ENCODE data around the gene IQCK. TPM values are rescaled to one million over a fixed set of nuclear protein-coding genes. Genes with fewer than 3 reads are reported as not detected.
A peak's percentile ranks its signal among the peaks of the same experiment; 100 is the strongest.

The IQCK gene
- total RNA-seq, 1 donor from 2014 or later = 19.2 TPM

GRCh38 chr16:19708296-19709205 is 9.5 kb upstream of the IQCK start:
- peaks cover 0 to 35% of the 10 kb centered on the region in 2 donors for H3K36me3 ChIP-seq
- peak overlapping the region; percentile 24 for H3K27ac ChIP-seq
- TF ChIP-seq POLR2A (IDR thresholded peaks at IDR 0.05) (no peak), POLR2AphosphoS5 (IDR thresholded peaks at IDR 0.05; ENCODE audit: insufficient read depth in 1 of 2, low read depth in 1 of 2) (no peak), CTCF (IDR thresholded peaks at IDR 0.05) (no peak)
- peaks cover 21% of the 10 kb centered on the region for H3K4me1 ChIP-seq
- no peaks in the 10 kb centered on the region for H3K9me3 ChIP-seq
- no peak for DNase-seq (ENCODE audit: extremely low spot score in 2 of 2)
- no peaks in the 10 kb centered on the region for H3K27me3 ChIP-seq
- intact Hi-C loops (cut with DNase I) = no loop called here
- no peak overlapping the region for H3K4me3 ChIP-seq

- intact Hi-C loops (cut with DNase I) = no loop called here
- no peak for DNase-seq (ENCODE audit: extremely low spot score in 2 of 2)
- Histone ChIP-seq H3K27me3 (no peaks in the 10 kb centered on the region), H3K4me1 (peaks cover 15% of the 10 kb centered on the region), H3K36me3 (peaks cover 0 to 43% of the 10 kb centered on the region in 2 donors), H3K9me3 (no peaks in the 10 kb centered on the region), H3K4me3 (no peak overlapping the region), H3K27ac (peak overlapping the region; percentile 24)
- no peak for TF ChIP-seq POLR2AphosphoS5 (IDR thresholded peaks at IDR 0.05; ENCODE audit: insufficient read depth in 1 of 2, low read depth in 1 of 2)
- TF ChIP-seq CTCF (IDR thresholded peaks at IDR 0.05) = no peak
- TF ChIP-seq POLR2A (IDR thresholded peaks at IDR 0.05) = no peak
These were observed 8.5 kb upstream of the IQCK start for GRCh38 chr16:19709381-19710136.

GRCh38 chr16:19710191-19710908 is 7.7 kb upstream of the IQCK start:
- H3K36me3 ChIP-seq = peaks cover 0 to 38% of the 10 kb centered on the region in 2 donors
- no peak for TF ChIP-seq POLR2AphosphoS5 (IDR thresholded peaks at IDR 0.05; ENCODE audit: insufficient read depth in 1 of 2, low read depth in 1 of 2)
- no peak for TF ChIP-seq POLR2A (IDR thresholded peaks at IDR 0.05)
- TF ChIP-seq CTCF (IDR thresholded peaks at IDR 0.05) = no peak
- intact Hi-C loops (cut with DNase I) = no loop called here
- DNase-seq (ENCODE audit: extremely low spot score in 2 of 2) = no peak
- H3K4me1 ChIP-seq = peaks cover 8% of the 10 kb centered on the region
- no peak overlapping the region for H3K4me3 ChIP-seq
- no peak overlapping the region for H3K27ac ChIP-seq
- H3K9me3 ChIP-seq = no peaks in the 10 kb centered on the region
- H3K27me3 ChIP-seq = no peaks in the 10 kb centered on the region

GRCh38 chr16:19710991-19711545 is 7.0 kb upstream of the IQCK start:
- TF ChIP-seq POLR2AphosphoS5 (IDR thresholded peaks at IDR 0.05; ENCODE audit: insufficient read depth in 1 of 2, low read depth in 1 of 2) = no peak
- no peak for TF ChIP-seq CTCF (IDR thresholded peaks at IDR 0.05)
- no peak for TF ChIP-seq POLR2A (IDR thresholded peaks at IDR 0.05)
- no peaks in the 10 kb centered on the region for H3K27me3 ChIP-seq
- H3K27ac ChIP-seq = no peak overlapping the region
- DNase-seq (ENCODE audit: extremely low spot score in 2 of 2) = no peak
- peaks cover 12% of the 10 kb centered on the region for H3K4me1 ChIP-seq
- intact Hi-C loops (cut with DNase I) = no loop called here
- H3K36me3 ChIP-seq = peaks cover 0 to 38% of the 10 kb centered on the region in 2 donors
- H3K9me3 ChIP-seq = no peaks in the 10 kb centered on the region
- no peak overlapping the region for H3K4me3 ChIP-seq

All from vagina (tissue), 2 donors.